H9 (cell line): Measurements from ENCODE around the gene ZNF471. TPM values are rescaled to one million over a fixed set of nuclear protein-coding genes. Genes with fewer than 3 reads are reported as not detected.

ENCODE experiments used
- DNase-seq: peaks from one replicate; pipeline ENCODE4 v3.0.0-alpha.2; 2017
- H2AFZ ChIP-seq: one replicate; pipeline ENCODE4 v1.6.1; 2013; ENCODE audit warnings: mild to moderate bottlenecking, low read length, control low read depth, moderate library complexity
- H2AK5ac ChIP-seq: 2 replicates; pipeline ENCODE4 v1.6.1; 2013; ENCODE audit warnings: low read length, control low read depth, mixed read lengths; ENCODE audit not compliant: insufficient read length
- H2BK120ac ChIP-seq: one replicate; pipeline ENCODE4 v1.6.1; 2013; ENCODE audit warnings: low read depth, mild to moderate bottlenecking, low read length, control low read depth, inconsistent platforms; ENCODE audit not compliant: poor library complexity, severe bottlenecking
- H2BK12ac ChIP-seq: 2 replicates; pipeline ENCODE4 v1.6.1; 2013; ENCODE audit warnings: low read length, control low read depth, mixed read lengths, low read depth; ENCODE audit not compliant: insufficient read length
- H2BK15ac ChIP-seq: 2 replicates; pipeline ENCODE4 v1.6.1; 2013; ENCODE audit warnings: low read depth, low read length, control low read depth
- H2BK20ac ChIP-seq: one replicate; pipeline ENCODE4 v1.6.1; 2013; ENCODE audit warnings: low read depth, mild to moderate bottlenecking, low read length, control low read depth, inconsistent platforms; ENCODE audit not compliant: poor library complexity, severe bottlenecking
- H2BK5ac ChIP-seq: 2 replicates; pipeline ENCODE4 v1.6.1; 2013; ENCODE audit warnings: low read length, control low read depth, mixed read lengths; ENCODE audit not compliant: insufficient read length
- H3K14ac ChIP-seq: 2 replicates; pipeline ENCODE4 v1.6.1; 2013; ENCODE audit warnings: low read length, control low read depth; ENCODE audit not compliant: insufficient read depth
- H3K18ac ChIP-seq: 2 replicates; pipeline ENCODE4 v1.6.1; 2013; ENCODE audit warnings: low read depth, mild to moderate bottlenecking, mixed read lengths, low read length, control low read depth; ENCODE audit not compliant: insufficient read length
- H3K23ac ChIP-seq: 2 replicates; pipeline ENCODE4 v1.6.1; 2013; ENCODE audit warnings: low read length, control low read depth, mixed read lengths, low read depth; ENCODE audit not compliant: insufficient read length
- H3K23me2 ChIP-seq: 2 replicates; pipeline ENCODE4 v1.6.1; 2013; ENCODE audit warnings: low read depth, mild to moderate bottlenecking, mixed read lengths, low read length, control low read depth; ENCODE audit not compliant: insufficient read length, poor library complexity, severe bottlenecking
- H3K27ac ChIP-seq: 2 replicates; pipeline ENCODE4 v1.5.1; 2013; ENCODE audit warnings: low read length, control low read depth, mixed read lengths, low read depth; ENCODE audit not compliant: insufficient read length
- H3K27me3 ChIP-seq: 2 replicates; pipeline ENCODE4 v1.6.1; 2013; ENCODE audit warnings: low read length, control low read depth, inconsistent platforms; ENCODE audit not compliant: insufficient read depth
- H3K4ac ChIP-seq: 2 replicates; pipeline ENCODE4 v1.6.1; 2013; ENCODE audit warnings: low read depth, mild to moderate bottlenecking, control low read depth, inconsistent platforms, low read length, moderate library complexity
- H3K4me1 ChIP-seq: 2 replicates; pipeline ENCODE4 v1.6.1; 2013; ENCODE audit warnings: low read length, control low read depth, inconsistent platforms; ENCODE audit not compliant: insufficient read depth
- H3K4me2 ChIP-seq: 2 replicates; pipeline ENCODE4 v1.6.1; 2013; ENCODE audit warnings: low read length, control low read depth, mixed read lengths; ENCODE audit not compliant: insufficient read length, insufficient read depth
- H3K56ac ChIP-seq: 2 replicates; pipeline ENCODE4 v1.6.1; 2013; ENCODE audit warnings: low read depth, mild to moderate bottlenecking, mixed read lengths, low read length, control low read depth; ENCODE audit not compliant: insufficient read length
- H3K79me1 ChIP-seq: 2 replicates; pipeline ENCODE4 v1.6.1; 2013; ENCODE audit warnings: low read depth, mild to moderate bottlenecking, moderate library complexity, low read length, control low read depth, inconsistent platforms; ENCODE audit not compliant: insufficient read depth, poor library complexity, severe bottlenecking
- H3K79me2 ChIP-seq: 2 replicates; pipeline ENCODE4 v1.6.1; 2013; ENCODE audit warnings: low read length, control low read depth, inconsistent platforms; ENCODE audit not compliant: insufficient read depth
- H3K9ac ChIP-seq: 2 replicates; pipeline ENCODE4 v1.6.1; 2013; ENCODE audit warnings: low read length, control low read depth, mixed read lengths; ENCODE audit not compliant: insufficient read length; ENCODE audit errors: extremely low read depth
- H3K9me3 ChIP-seq: one replicate; pipeline ENCODE4 v1.6.1; 2013; ENCODE audit warnings: low read depth, low read length, inconsistent platforms; ENCODE audit not compliant: control insufficient read depth
- H3T11ph ChIP-seq: one replicate; pipeline ENCODE4 v1.6.1; 2013; ENCODE audit warnings: mild to moderate bottlenecking, low read length, control low read depth, inconsistent platforms
- H4K20me1 ChIP-seq: one replicate; pipeline ENCODE4 v1.6.1; 2013; ENCODE audit not compliant: control insufficient read depth, insufficient read length, insufficient read depth
- H4K5ac ChIP-seq: 2 replicates; pipeline ENCODE4 v1.6.1; 2013; ENCODE audit warnings: low read depth, mild to moderate bottlenecking, mixed read lengths, low read length, control low read depth; ENCODE audit not compliant: insufficient read length
- H4K8ac ChIP-seq: replicated peaks from 2 replicates; pipeline ENCODE4 v1.6.1; 2013; ENCODE audit warnings: low read length, control low read depth, mixed read lengths, low read depth; ENCODE audit not compliant: insufficient read length
- H4K91ac ChIP-seq: 2 replicates; pipeline ENCODE4 v1.6.1; 2013; ENCODE audit warnings: low read depth, mild to moderate bottlenecking, moderate library complexity, mixed read lengths, low read length, control low read depth; ENCODE audit not compliant: insufficient read length
- H3K27ac Mint-ChIP-seq, 3 experiments: 2 replicates in 2 of 3; 3 replicates in 1 of 3; pipeline ENCODE4 v1.8.0; 2020 to 2021; ENCODE audit warnings: mixed read lengths in 3 of 3, mild to moderate bottlenecking in 1 of 3, moderate library complexity in 1 of 3
- H3K27me3 Mint-ChIP-seq: 2 replicates; pipeline ENCODE4 v1.8.0; 2021; ENCODE audit warnings: low read depth, mild to moderate bottlenecking, moderate library complexity, mixed read lengths
- H3K36me3 Mint-ChIP-seq, 3 experiments: 2 replicates in 2 of 3; 3 replicates in 1 of 3; pipeline ENCODE4 v1.8.0; 2020 to 2021; ENCODE audit warnings: low read depth in 3 of 3, mixed read lengths in 3 of 3; ENCODE audit not compliant: insufficient read depth in 1 of 3
- H3K4me1 Mint-ChIP-seq, 2 experiments: 2 replicates each; pipeline ENCODE4 v1.8.0; 2020; ENCODE audit warnings: mixed read lengths in 2 of 2
- H3K4me3 Mint-ChIP-seq, 2 experiments: 2 replicates in 1 of 2; 3 replicates in 1 of 2; pipeline ENCODE4 v1.8.0; 2020 to 2021; ENCODE audit warnings: mild to moderate bottlenecking in 2 of 2, mixed read lengths in 2 of 2, moderate library complexity in 1 of 2
- H3K9me3 Mint-ChIP-seq, 2 experiments: 2 replicates in 1 of 2; 3 replicates in 1 of 2; pipeline ENCODE4 v1.8.0; 2020; ENCODE audit warnings: mild to moderate bottlenecking in 2 of 2, mixed read lengths in 2 of 2, moderate library complexity in 1 of 2
- WGBS: extraction: QIAGEN DNeasy Blood & Tissue Kit; methylation state at CpG from one replicate; pipeline ENCODE4 v1.1.7; 2013; ENCODE audit warnings: missing lambda C conversion rate, low lambda C conversion rate, mixed read lengths; ENCODE audit not compliant: insufficient read length; ENCODE audit errors: extremely low coverage; 5-methylcytosine and 5-hydroxymethylcytosine counted together
- total RNA-seq: library from RNA; stranded (reverse); gene quantifications from 2 replicates; pipeline ENCODE4 v1.2.1, GENCODE V29; 2021
- TF ChIP-seq, protein P1 (sequence below): fragments of 200-600 bp; sonication (generic); conservative IDR thresholded peaks from 3 replicates; pipeline ENCODE4 v1.8.0; 2021; ENCODE audit warnings: antibody characterized with exemption, mild to moderate bottlenecking

The ZNF471 gene
- total RNA-seq, 1 experiment from 2014 or later = not detected

GRCh38 chr19:56504581-56504980 lies 3.1 kb upstream of the ZNF471 start:
- no peak for DNase-seq
- Histone ChIP-seq H3K18ac (no peak overlapping the region), H3K23me2 (no peaks in the 10 kb centered on the region), H2AK5ac (no peak overlapping the region), H3K9ac (no peak overlapping the region), H2AFZ (no peak overlapping the region), H3K4ac (no peak overlapping the region), H3K79me1 (no peaks in the 10 kb centered on the region), H3K27ac (no peak overlapping the region), H3K79me2 (no peaks in the 10 kb centered on the region), H3K4me1 (no peaks in the 10 kb centered on the region; the same call in 1 of the 2 replicates), H3K9me3 (peaks cover 18% of the 10 kb centered on the region), H3K27me3 (no peaks in the 10 kb centered on the region; the same call in 1 of the 2 replicates), H2BK20ac (no peak overlapping the region), H2BK12ac (no peak overlapping the region), H3K23ac (no peak overlapping the region), H3K4me2 (no peak overlapping the region), H2BK5ac (no peak overlapping the region), H4K5ac (no peak overlapping the region), H4K8ac (no peak overlapping the region), H2BK120ac (no peak overlapping the region), H3T11ph (no peak overlapping the region), H3K56ac (no peak overlapping the region), H4K91ac (no peak overlapping the region), H2BK15ac (no peak overlapping the region), H3K14ac (no peak overlapping the region), H4K20me1 (no peaks in the 10 kb centered on the region)
- TF ChIP-seq, protein P1, sequence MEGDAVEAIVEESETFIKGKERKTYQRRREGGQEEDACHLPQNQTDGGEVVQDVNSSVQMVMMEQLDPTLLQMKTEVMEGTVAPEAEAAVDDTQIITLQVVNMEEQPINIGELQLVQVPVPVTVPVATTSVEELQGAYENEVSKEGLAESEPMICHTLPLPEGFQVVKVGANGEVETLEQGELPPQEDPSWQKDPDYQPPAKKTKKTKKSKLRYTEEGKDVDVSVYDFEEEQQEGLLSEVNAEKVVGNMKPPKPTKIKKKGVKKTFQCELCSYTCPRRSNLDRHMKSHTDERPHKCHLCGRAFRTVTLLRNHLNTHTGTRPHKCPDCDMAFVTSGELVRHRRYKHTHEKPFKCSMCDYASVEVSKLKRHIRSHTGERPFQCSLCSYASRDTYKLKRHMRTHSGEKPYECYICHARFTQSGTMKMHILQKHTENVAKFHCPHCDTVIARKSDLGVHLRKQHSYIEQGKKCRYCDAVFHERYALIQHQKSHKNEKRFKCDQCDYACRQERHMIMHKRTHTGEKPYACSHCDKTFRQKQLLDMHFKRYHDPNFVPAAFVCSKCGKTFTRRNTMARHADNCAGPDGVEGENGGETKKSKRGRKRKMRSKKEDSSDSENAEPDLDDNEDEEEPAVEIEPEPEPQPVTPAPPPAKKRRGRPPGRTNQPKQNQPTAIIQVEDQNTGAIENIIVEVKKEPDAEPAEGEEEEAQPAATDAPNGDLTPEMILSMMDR = no peak
- Mint-ChIP-seq H3K27me3 (peaks cover 3% of the 10 kb centered on the region; the same call in 1 of the 2 replicates), H3K9me3 (peaks cover 56 to 76% of the 10 kb centered on the region in 2 experiments), H3K27ac (no peak overlapping the region), H3K4me1 (no peaks in the 10 kb centered on the region), H3K36me3 (peaks cover 5 to 31% (median 10%) of the 10 kb centered on the region in 3 experiments; a peak in 6 of 7 replicates), H3K4me3 (no peak overlapping the region)
- WGBS = no CpG with 5 or more reads among the region's 2 CpGs
